CD4-positive, alpha-beta T cell treated with Interleukin-10 for 1 hour (primary cell): Measurements from ENCODE around the gene MS4A8.

Experiments used
- DNase-seq: peaks from one replicate; pipeline ENCODE4 v3.0.0-alpha.2; 2020

Gene MS4A8

GRCh38 chr11:60765355-60765754 is 65.9 kb downstream of the MS4A8 start:
- no peak for DNase-seq
